GM12874 (cell line): ENCODE measurements around the gene CRYGB.

Source experiments
- TF ChIP-seq, protein P1 (sequence below): IDR thresholded peaks from 2 replicates; pipeline ENCODE4 v1.5.1; 2011; ENCODE audit warnings: low read depth, mild to moderate bottlenecking, control low read depth, low read length, moderate library complexity; ENCODE audit not compliant: insufficient read depth

The CRYGB gene

DNA sequence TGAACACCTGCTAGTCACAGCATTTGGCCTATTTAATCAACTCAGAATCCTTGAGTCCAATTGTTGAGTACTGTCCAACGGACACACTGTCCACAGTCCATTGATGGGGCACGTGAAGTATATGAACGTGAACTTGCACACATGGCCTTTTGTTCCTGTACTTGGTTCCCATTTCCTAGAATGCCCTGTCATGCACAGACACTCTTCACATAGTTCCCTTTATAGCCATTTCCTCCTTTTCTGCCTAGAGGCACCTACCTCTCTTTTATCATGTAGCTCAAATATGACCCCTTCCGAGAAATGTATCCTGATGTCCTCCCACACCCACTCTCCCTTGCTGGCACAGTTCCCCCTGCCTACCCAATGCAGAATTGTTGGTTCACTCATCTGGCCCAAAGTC lies 26.2 kb upstream of the CRYGB start:
- TF ChIP-seq, protein P1, sequence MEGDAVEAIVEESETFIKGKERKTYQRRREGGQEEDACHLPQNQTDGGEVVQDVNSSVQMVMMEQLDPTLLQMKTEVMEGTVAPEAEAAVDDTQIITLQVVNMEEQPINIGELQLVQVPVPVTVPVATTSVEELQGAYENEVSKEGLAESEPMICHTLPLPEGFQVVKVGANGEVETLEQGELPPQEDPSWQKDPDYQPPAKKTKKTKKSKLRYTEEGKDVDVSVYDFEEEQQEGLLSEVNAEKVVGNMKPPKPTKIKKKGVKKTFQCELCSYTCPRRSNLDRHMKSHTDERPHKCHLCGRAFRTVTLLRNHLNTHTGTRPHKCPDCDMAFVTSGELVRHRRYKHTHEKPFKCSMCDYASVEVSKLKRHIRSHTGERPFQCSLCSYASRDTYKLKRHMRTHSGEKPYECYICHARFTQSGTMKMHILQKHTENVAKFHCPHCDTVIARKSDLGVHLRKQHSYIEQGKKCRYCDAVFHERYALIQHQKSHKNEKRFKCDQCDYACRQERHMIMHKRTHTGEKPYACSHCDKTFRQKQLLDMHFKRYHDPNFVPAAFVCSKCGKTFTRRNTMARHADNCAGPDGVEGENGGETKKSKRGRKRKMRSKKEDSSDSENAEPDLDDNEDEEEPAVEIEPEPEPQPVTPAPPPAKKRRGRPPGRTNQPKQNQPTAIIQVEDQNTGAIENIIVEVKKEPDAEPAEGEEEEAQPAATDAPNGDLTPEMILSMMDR: no peak

DNA sequence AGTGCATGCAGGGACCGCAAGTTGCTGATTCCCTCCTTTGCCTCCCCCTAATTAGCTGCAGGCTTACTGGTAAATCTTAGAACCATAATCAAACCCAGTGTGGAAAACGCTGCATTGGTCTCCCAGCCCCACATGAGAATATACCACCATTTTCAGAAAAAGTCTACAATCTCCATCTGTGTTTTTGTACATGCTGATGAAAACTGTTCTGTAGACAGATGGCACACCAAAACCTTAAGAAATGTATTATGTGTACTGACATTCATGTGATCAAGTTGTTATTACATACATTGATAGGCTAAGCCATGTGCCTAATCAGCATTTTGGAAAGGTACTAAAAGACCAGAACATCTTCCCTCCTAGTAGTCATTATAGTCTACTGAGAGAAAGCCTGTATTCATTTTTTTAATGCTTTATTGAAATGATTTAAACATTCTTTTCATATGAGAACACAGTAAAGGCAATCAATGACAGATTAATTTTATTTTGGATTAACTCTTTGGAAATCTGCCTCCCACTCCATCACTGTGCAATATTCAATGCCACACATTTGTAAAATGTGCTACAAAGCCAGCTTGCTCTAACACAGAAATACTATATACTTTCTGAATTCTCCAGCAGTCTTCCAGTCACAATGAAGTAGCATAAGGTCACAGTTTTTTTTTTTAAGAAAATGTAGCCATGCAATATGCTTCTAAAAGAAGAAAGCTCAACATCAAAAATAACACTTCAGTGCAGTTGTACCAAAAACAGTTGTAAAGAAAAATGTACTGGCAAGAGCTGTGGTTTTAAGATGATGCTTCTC lies 19.2 kb upstream of the CRYGB start:
- TF ChIP-seq, protein P1: no peak

DNA sequence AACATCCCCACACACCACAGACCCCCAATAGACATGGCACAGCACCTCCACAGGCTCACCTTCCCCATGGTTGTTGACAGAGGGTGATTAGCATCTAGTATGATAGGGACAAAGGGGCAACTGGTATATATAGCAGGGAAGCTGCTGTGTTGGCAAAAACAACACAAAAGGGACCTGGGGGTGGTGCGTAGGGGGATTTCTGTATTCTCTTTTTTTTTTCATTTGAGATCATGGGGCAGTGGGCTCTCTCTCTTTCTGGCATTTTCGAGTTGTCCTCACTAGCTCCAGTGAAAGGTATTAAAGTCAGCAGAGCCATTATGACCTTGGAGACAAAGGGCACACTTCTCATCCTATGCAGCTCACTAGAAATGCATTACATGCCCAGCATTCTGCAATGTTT lies 17.5 kb upstream of the CRYGB start, which contains the start of gene CRYGA:
TSS of gene CRYGA (minus strand) at position 101 of the 400 bp plus-strand sequence. CDS start at position 68, 33 bp downstream.
- TF ChIP-seq, protein P1: no peak

DNA sequence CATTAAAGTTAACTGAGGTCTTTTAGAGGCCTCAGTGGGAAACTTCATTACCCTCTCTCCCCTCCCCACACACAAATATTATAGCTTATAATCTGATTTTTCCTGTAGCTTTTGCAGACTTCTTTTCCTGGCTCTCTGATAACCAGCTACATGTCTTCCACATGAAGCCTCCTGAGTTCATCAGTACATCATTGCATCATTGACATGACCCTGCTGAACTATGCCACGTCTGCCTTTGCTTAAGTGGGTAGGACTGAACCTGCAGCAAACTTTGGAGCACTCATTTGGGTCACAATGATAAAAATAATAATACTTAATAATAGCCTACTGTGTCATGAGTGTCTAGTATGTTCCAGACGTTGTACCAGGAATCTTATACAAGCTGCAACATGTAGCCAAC lies 10.5 kb upstream of the CRYGB start:
- TF ChIP-seq, protein P1: no peak

DNA sequence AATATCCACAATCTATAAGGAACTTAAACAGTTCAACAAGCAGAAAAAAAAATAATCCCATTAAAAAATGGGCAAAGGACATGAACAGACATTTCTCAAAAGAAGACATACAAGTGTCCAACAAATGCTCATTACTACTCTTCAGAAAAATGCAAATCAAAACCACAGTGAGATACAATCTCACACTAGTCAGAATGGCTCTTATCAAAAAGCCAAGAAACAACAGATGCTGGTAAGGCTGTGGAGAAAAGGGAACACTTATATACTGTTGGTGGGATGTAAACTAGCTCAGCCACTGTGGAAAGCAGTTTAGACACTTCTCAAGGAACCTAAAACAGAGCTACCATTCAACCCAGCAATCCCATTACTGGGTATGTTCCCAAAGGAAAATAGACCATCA lies 7.2 kb upstream of the CRYGB start:
- TF ChIP-seq, protein P1: no peak

DNA sequence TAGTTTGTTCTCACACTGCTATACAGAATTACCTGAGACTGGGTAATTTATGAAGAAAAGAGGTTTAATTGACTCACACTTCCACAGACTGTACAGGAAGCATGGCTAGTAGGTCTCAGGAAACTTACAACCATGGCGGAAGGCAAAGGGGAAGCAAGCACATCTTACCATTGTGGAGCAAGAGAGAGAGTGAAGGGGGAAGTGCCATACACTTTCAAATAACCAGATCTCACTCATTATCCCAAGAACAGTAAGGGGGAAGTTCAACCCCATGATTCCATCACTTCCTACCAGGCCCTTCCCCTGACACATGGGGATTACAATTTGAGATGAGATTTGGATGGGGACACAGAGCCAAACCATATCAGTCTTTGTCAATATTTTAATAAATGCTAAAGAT lies 5.0 kb upstream of the CRYGB start:
- TF ChIP-seq, protein P1: no peak

DNA sequence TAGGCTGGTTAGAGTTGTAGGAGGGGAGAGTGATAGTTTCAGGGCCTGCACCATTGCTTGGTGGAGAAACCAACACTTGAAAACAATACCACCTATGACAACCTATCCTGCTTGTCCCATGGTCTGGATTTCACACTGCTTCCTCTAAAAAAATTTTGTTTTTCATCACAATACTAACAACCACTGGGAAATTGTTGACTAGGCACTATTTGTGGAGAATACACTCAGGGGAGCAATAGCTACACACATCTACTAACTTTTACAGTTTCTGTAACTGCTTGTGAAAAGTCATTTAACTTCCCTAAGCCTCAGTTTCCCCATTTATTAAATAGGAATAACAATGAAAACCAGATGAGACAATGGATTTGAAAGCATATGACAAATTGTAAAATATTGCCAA lies 4.1 kb upstream of the CRYGB start:
- TF ChIP-seq, protein P1: no peak
